NCI-H1105 (cell line): ENCODE measurements around the gene SYT8.
A peak's percentile ranks its signal among the peaks of the same experiment; 100 is the strongest.

Experiments used
- DNase-seq: peaks from one replicate; lab custom pipeline; 2025; lab: John Stamatoyannopoulos, UW

Gene SYT8

GRCh38 chr11:1817511-1817910 lies 17.3 kb upstream of the SYT8 start:
- DNase-seq, result no peak

- no peak for DNase-seq
Measured at GRCh38 chr11:1819074-1819473, 15.7 kb upstream of the SYT8 start.

GRCh38 chr11:1820463-1821325 lies 14.1 kb upstream of the SYT8 start:
- DNase-seq, result no peak

GRCh38 chr11:1821562-1821961 lies 13.2 kb upstream of the SYT8 start:
- no peak for DNase-seq

- DNase-seq, result no peak
Measured at GRCh38 chr11:1822648-1823375, 12.0 kb upstream of the SYT8 start.

GRCh38 chr11:1823376-1824220 lies 11.2 kb upstream of the SYT8 start:
- DNase-seq, result no peak

GRCh38 chr11:1824221-1825038 lies 10.4 kb upstream of the SYT8 start:
- no peak for DNase-seq

- no peak for DNase-seq
Measured at GRCh38 chr11:1825039-1825740, 9.6 kb upstream of the SYT8 start.

- no peak for DNase-seq
Measured at GRCh38 chr11:1825785-1826451, 8.9 kb upstream of the SYT8 start.

GRCh38 chr11:1826552-1827094 lies 8.2 kb upstream of the SYT8 start:
- DNase-seq, result no peak

- DNase-seq, result peak; percentile 93
Measured at GRCh38 chr11:1827095-1827813, 7.5 kb upstream of the SYT8 start.

- DNase-seq, result no peak
Measured at GRCh38 chr11:1827931-1828330, 6.9 kb upstream of the SYT8 start.

GRCh38 chr11:1828542-1828941 lies 6.2 kb upstream of the SYT8 start:
- no peak for DNase-seq

- no peak for DNase-seq
Measured at GRCh38 chr11:1829039-1829820, 5.6 kb upstream of the SYT8 start.

- DNase-seq, result no peak
Measured at GRCh38 chr11:1830004-1830321, 4.8 kb upstream of the SYT8 start.

- peak; percentile 22 for DNase-seq
Measured at GRCh38 chr11:1830322-1831223, 4.2 kb upstream of the SYT8 start.

GRCh38 chr11:1831338-1832210 lies 3.2 kb upstream of the SYT8 start:
- no peak for DNase-seq
